HepG2 (cell line): ENCODE data around the gene NME2. TPM values are rescaled to one million over a fixed set of nuclear protein-coding genes. Genes with fewer than 3 reads are reported as not detected.

Experiments used
- BATF2 ChIP-seq: sonication (generic); formaldehyde crosslinking; IDR thresholded peaks from 2 replicates; pipeline ENCODE4 v1.8.0; 2022; ENCODE audit warnings: mild to moderate bottlenecking, missing genetic modification reagents, moderate library complexity
- CBX1 ChIP-seq: IDR thresholded peaks from one replicate; pipeline ENCODE4 v1.6.1; 2016; ENCODE audit warnings: antibody characterized with exemption, low read depth
- EP300 ChIP-seq, 3 experiments: sonication (generic) in 1 of 3; formaldehyde crosslinking in 1 of 3; IDR thresholded peaks; 2 replicates each; pipeline versions ENCODE4 v1.5.1 to v1.6.1; 2011 to 2020; ENCODE audit warnings: low read depth in 2 of 3, low read length in 2 of 3, borderline replicate concordance in 1 of 3, improper control_type of control experiment in 1 of 3, mild to moderate bottlenecking in 1 of 3, missing genetic modification reagents in 1 of 3, moderate library complexity in 1 of 3
- GMEB2 ChIP-seq: IDR thresholded peaks from 2 replicates; pipeline ENCODE4 v1.6.1; 2016; ENCODE audit warnings: missing biosample characterization, missing genetic modification reagents, low read depth
- HBP1 ChIP-seq: IDR thresholded peaks from 2 replicates; pipeline ENCODE4 v1.6.1; 2016; ENCODE audit warnings: low read depth, control low read depth
- HES4 ChIP-seq: sonication (generic); formaldehyde crosslinking; IDR thresholded peaks from 2 replicates; pipeline ENCODE4 v1.9.0; 2021; ENCODE audit warnings: mild to moderate bottlenecking, missing genetic modification reagents, borderline replicate concordance
- MTF1 ChIP-seq: sonication (generic); formaldehyde crosslinking; IDR thresholded peaks from 2 replicates; pipeline ENCODE4 v1.5.0; 2020; ENCODE audit warnings: missing genetic modification reagents
- MXD4 ChIP-seq: IDR thresholded peaks from 2 replicates; pipeline ENCODE4 v1.6.1; 2016; ENCODE audit warnings: mild to moderate bottlenecking, missing biosample characterization, missing genetic modification reagents
- SNAPC2 ChIP-seq: sonication (generic); formaldehyde crosslinking; IDR thresholded peaks from 2 replicates; pipeline ENCODE4 v1.8.1; 2022; ENCODE audit warnings: mild to moderate bottlenecking, missing genetic modification reagents
- TFAP4 ChIP-seq: sonication (generic); IDR thresholded peaks from 2 replicates; pipeline ENCODE4 v1.6.1; 2016; ENCODE audit warnings: low read depth, borderline replicate concordance
- THAP7 ChIP-seq: sonication (generic); formaldehyde crosslinking; IDR thresholded peaks from 2 replicates; pipeline ENCODE4 v1.8.1; 2023; ENCODE audit warnings: mild to moderate bottlenecking, missing genetic modification reagents
- ZNF574 ChIP-seq: sonication (generic); formaldehyde crosslinking; IDR thresholded peaks from 2 replicates; pipeline ENCODE4 v1.4.0; 2020; ENCODE audit warnings: missing genetic modification reagents
- polyA plus RNA-seq, 8 experiments: library from polyadenylated mRNA; depleted of rRNA in 3 of 8; stranded (reverse) in 7 of 8; unstranded in 1 of 8; fragments of >200 nt; fragmentation: Illumina TruSeq in 4 of 8; extraction: Trizol in 4 of 8; gene quantifications; 2 replicates each; pipeline versions ENCODE4 v1.2.1 to v1.2.3, GENCODE V29; 2011 to 2016; ENCODE audit warnings: low read depth in 4 of 8, missing spikeins in 1 of 8, mixed read lengths in 1 of 8; ENCODE audit not compliant: insufficient read depth in 1 of 8
- total RNA-seq, 5 experiments: library from RNA; depleted of rRNA; stranded (reverse); fragments of >200 nt; fragmentation: Illumina TruSeq; extraction: Trizol; gene quantifications; 2 replicates each; pipeline ENCODE4 v1.2.3, GENCODE V29; 2016; ENCODE audit warnings: low read depth in 1 of 5
- TF ChIP-seq, protein P1 (sequence below): sonication (generic); formaldehyde crosslinking; IDR thresholded peaks from 2 replicates; pipeline ENCODE4 v1.4.0; 2020; ENCODE audit warnings: missing genetic modification reagents, borderline replicate concordance

The NME2 gene
- total and polyA plus RNA-seq, 2 of the 13 experiments (the other 11 are each of a cell fraction or from before 2014, with no cell fraction given) = 790 to 1,213 TPM

GRCh38 chr17:51166987-51167931 lies 1.0 kb downstream of the NME2 start (continued):
- TF ChIP-seq, protein P1, sequence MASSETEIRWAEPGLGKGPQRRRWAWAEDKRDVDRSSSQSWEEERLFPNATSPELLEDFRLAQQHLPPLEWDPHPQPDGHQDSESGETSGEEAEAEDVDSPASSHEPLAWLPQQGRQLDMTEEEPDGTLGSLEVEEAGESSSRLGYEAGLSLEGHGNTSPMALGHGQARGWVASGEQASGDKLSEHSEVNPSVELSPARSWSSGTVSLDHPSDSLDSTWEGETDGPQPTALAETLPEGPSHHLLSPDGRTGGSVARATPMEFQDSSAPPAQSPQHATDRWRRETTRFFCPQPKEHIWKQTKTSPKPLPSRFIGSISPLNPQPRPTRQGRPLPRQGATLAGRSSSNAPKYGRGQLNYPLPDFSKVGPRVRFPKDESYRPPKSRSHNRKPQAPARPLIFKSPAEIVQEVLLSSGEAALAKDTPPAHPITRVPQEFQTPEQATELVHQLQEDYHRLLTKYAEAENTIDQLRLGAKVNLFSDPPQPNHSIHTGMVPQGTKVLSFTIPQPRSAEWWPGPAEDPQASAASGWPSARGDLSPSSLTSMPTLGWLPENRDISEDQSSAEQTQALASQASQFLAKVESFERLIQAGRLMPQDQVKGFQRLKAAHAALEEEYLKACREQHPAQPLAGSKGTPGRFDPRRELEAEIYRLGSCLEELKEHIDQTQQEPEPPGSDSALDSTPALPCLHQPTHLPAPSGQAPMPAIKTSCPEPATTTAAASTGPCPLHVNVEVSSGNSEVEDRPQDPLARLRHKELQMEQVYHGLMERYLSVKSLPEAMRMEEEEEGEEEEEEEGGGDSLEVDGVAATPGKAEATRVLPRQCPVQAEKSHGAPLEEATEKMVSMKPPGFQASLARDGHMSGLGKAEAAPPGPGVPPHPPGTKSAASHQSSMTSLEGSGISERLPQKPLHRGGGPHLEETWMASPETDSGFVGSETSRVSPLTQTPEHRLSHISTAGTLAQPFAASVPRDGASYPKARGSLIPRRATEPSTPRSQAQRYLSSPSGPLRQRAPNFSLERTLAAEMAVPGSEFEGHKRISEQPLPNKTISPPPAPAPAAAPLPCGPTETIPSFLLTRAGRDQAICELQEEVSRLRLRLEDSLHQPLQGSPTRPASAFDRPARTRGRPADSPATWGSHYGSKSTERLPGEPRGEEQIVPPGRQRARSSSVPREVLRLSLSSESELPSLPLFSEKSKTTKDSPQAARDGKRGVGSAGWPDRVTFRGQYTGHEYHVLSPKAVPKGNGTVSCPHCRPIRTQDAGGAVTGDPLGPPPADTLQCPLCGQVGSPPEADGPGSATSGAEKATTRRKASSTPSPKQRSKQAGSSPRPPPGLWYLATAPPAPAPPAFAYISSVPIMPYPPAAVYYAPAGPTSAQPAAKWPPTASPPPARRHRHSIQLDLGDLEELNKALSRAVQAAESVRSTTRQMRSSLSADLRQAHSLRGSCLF (CRISPR knock-in tag) = peak; percentile 32; the same call in 1 of the 2 replicates
- TF ChIP-seq TFAP4 (no peak), MTF1 (no peak), SNAPC2 (CRISPR knock-in tag) (peak; percentile 67; the same call in 1 of the 2 replicates), BATF2 (no peak), GMEB2 (CRISPR knock-in tag) (no peak), CBX1 (no peak), EP300 (IDR thresholded peaks at IDR 0.05; ENCODE audit: low read depth in 2 of 2, low read length in 2 of 2) (no peak), EP300 (CRISPR knock-in tag; IDR thresholded peaks at IDR 0.05; ENCODE audit: borderline replicate concordance) (no peak), MXD4 (CRISPR knock-in tag) (no peak), ZNF574 (CRISPR knock-in tag) (no peak), HES4 (CRISPR knock-in tag) (no peak), HBP1 (no peak), THAP7 (CRISPR knock-in tag) (0 out of 2 replicates have a peak, but pooled peaks have one; percentile 21)
